ENCODE measurements around the gene FURIN.
"Not testable (repeated sequence)": the region's sequence is repeated elsewhere in the genome, so short reads cannot be mapped to it uniquely, and the experiment has no call there.

FURIN gene

GRCh38 chr15:90890839-90891238 is 22.5 kb downstream of the FURIN start:
- DNase-seq, result no peak

GRCh38 chr15:90891346-90891949 is 23.1 kb downstream of the FURIN start:
- DNase-seq, result no peak
- in situ Hi-C loops (cut with HindIII; ENCODE audit: low pct_ligation_motif_present, low pct_unique_long_range_greater_than_20kb, low sequenced_read_pairs), result no loop called here

More at GRCh38 chr15:90890839-90891238, 22.5 kb downstream of the FURIN start:
- in situ Hi-C loops (cut with HindIII; ENCODE audit: low pct_ligation_motif_present, low pct_unique_long_range_greater_than_20kb, low sequenced_read_pairs), result no loop called here

- in situ Hi-C loops (cut with HindIII; ENCODE audit: low pct_ligation_motif_present, low pct_unique_long_range_greater_than_20kb, low sequenced_read_pairs), result no loop called here
- DNase-seq, result no peak
Observed at GRCh38 chr15:90892023-90892422, 23.6 kb downstream of the FURIN start.

GRCh38 chr15:90892498-90893174 is 24.2 kb downstream of the FURIN start:
- no peak for DNase-seq
- in situ Hi-C loops (cut with HindIII; ENCODE audit: low pct_ligation_motif_present, low pct_unique_long_range_greater_than_20kb, low sequenced_read_pairs), result no loop called here

- no peak for DNase-seq
- in situ Hi-C loops (cut with HindIII; ENCODE audit: low pct_ligation_motif_present, low pct_unique_long_range_greater_than_20kb, low sequenced_read_pairs), result no loop called here
Observed at GRCh38 chr15:90893175-90894090, 25.0 kb downstream of the FURIN start.

- no peak for DNase-seq
- in situ Hi-C loops (cut with HindIII; ENCODE audit: low pct_ligation_motif_present, low pct_unique_long_range_greater_than_20kb, low sequenced_read_pairs), result no loop called here
Observed at GRCh38 chr15:90895571-90896117, 27.3 kb downstream of the FURIN start.

- DNase-seq; in situ Hi-C loops (cut with HindIII; ENCODE audit: low pct_ligation_motif_present, low pct_unique_long_range_greater_than_20kb, low sequenced_read_pairs): not testable (repeated sequence)
Observed at GRCh38 chr15:90897131-90897655, 28.8 kb downstream of the FURIN start.

GRCh38 chr15:90901175-90902039 is 33.0 kb downstream of the FURIN start:
- in situ Hi-C loops (cut with HindIII; ENCODE audit: low pct_ligation_motif_present, low pct_unique_long_range_greater_than_20kb, low sequenced_read_pairs), result no loop called here
- DNase-seq, result no peak

GRCh38 chr15:90902040-90902839 is 33.9 kb downstream of the FURIN start:
- DNase-seq, result peak; percentile 75
- in situ Hi-C loops (cut with HindIII; ENCODE audit: low pct_ligation_motif_present, low pct_unique_long_range_greater_than_20kb, low sequenced_read_pairs), result no loop called here

GRCh38 chr15:90902840-90903732 is 34.7 kb downstream of the FURIN start, which contains the start of gene MAN2A2:
Gene MAN2A2 (plus strand): TSS chr15:90903302. CDS start chr15:90904208, 906 bp downstream.
- peak; percentile 28 for DNase-seq
- in situ Hi-C loops (cut with HindIII; ENCODE audit: low pct_ligation_motif_present, low pct_unique_long_range_greater_than_20kb, low sequenced_read_pairs), result no loop called here

- DNase-seq, result peak; percentile 9
- in situ Hi-C loops (cut with HindIII; ENCODE audit: low pct_ligation_motif_present, low pct_unique_long_range_greater_than_20kb, low sequenced_read_pairs), result no loop called here
Observed at GRCh38 chr15:90903733-90904536, 35.5 kb downstream of the FURIN start.

GRCh38 chr15:90904746-90905145 is 36.4 kb downstream of the FURIN start:
- in situ Hi-C loops (cut with HindIII; ENCODE audit: low pct_ligation_motif_present, low pct_unique_long_range_greater_than_20kb, low sequenced_read_pairs), result no loop called here
- DNase-seq, result no peak

GRCh38 chr15:90905306-90906180 is 37.2 kb downstream of the FURIN start:
- in situ Hi-C loops (cut with HindIII; ENCODE audit: low pct_ligation_motif_present, low pct_unique_long_range_greater_than_20kb, low sequenced_read_pairs), result no loop called here
- no peak for DNase-seq

- no peak for DNase-seq
- in situ Hi-C loops (cut with HindIII; ENCODE audit: low pct_ligation_motif_present, low pct_unique_long_range_greater_than_20kb, low sequenced_read_pairs), result no loop called here
Observed at GRCh38 chr15:90906181-90906849, 37.9 kb downstream of the FURIN start.

All from ACHN (cell line).